Measurements from ENCODE around the gene KCMF1.

GRCh38 chr2:84971510-84972206 is 697 bp downstream of the KCMF1 start:
- TF ChIP-seq, protein P1, sequence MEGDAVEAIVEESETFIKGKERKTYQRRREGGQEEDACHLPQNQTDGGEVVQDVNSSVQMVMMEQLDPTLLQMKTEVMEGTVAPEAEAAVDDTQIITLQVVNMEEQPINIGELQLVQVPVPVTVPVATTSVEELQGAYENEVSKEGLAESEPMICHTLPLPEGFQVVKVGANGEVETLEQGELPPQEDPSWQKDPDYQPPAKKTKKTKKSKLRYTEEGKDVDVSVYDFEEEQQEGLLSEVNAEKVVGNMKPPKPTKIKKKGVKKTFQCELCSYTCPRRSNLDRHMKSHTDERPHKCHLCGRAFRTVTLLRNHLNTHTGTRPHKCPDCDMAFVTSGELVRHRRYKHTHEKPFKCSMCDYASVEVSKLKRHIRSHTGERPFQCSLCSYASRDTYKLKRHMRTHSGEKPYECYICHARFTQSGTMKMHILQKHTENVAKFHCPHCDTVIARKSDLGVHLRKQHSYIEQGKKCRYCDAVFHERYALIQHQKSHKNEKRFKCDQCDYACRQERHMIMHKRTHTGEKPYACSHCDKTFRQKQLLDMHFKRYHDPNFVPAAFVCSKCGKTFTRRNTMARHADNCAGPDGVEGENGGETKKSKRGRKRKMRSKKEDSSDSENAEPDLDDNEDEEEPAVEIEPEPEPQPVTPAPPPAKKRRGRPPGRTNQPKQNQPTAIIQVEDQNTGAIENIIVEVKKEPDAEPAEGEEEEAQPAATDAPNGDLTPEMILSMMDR (conservative IDR thresholded peaks at IDR 0.05): no peak
- TF ChIP-seq ZFX (IDR thresholded peaks at IDR 0.05): peak; percentile 99

All from C4-2B (cell line).